Activated naive CD8-positive, alpha-beta T cell treated with anti-CD3 and anti-CD28 coated beads, Interleukin-2, amount 10 ng/mL, durations not matched to agents 7 days and 5 days (primary cell): ENCODE results near the gene SPAAR. TPM values are rescaled to one million over a fixed set of nuclear protein-coding genes. Genes with fewer than 3 reads are reported as not detected.
"Not testable (repeated sequence)": the region's sequence is repeated elsewhere in the genome, so short reads cannot be mapped to it uniquely, and the experiment has no call there.

Source experiments
- ATAC-seq: fragments of 150-1000 bp; cut with Tn5 transposase; one replicate; pipeline ENCODE4 v1.10.0; 2021; ENCODE audit warnings: low read depth, moderate library complexity
- POLR2A ChIA-PET: fragments of 350-600 bp; sonication (Branson Sonifier 250); formaldehyde crosslinking; loops from one replicate; lab custom pipeline; 2021; ENCODE audit warnings: antibody characterized with exemption; lab: Charles Lee
- DNase-seq: peaks from one replicate; pipeline ENCODE4 v3.0.0; 2021
- H3K27ac Mint-ChIP-seq: one replicate; pipeline ENCODE4 v1.8.0; 2022; ENCODE audit warnings: mild to moderate bottlenecking, mixed read lengths
- H3K27me3 Mint-ChIP-seq: one replicate; pipeline ENCODE4 v1.8.0; 2022; ENCODE audit warnings: mild to moderate bottlenecking, moderate library complexity, mixed read lengths
- H3K36me3 Mint-ChIP-seq: one replicate; pipeline ENCODE4 v1.8.0; 2021; ENCODE audit warnings: mild to moderate bottlenecking, mixed read lengths
- H3K4me1 Mint-ChIP-seq: one replicate; pipeline ENCODE4 v1.8.0; 2021; ENCODE audit warnings: mixed read lengths
- H3K4me3 Mint-ChIP-seq: one replicate; pipeline ENCODE4 v1.8.0; 2022; ENCODE audit warnings: mild to moderate bottlenecking, moderate library complexity, mixed read lengths
- H3K9me3 Mint-ChIP-seq: one replicate; pipeline ENCODE4 v1.8.0; 2021; ENCODE audit warnings: mixed read lengths
- total RNA-seq, 2 experiments: library from RNA; stranded (reverse); gene quantifications; one replicate each; pipeline ENCODE4 v1.2.3, GENCODE V29; 2021

The SPAAR gene
- total RNA-seq, 2 experiments from 2014 or later: not detected

- no peak for ATAC-seq
- Mint-ChIP-seq H3K4me1 (peaks cover 2% of the 10 kb centered on the region), H3K4me3 (no peak overlapping the region), H3K9me3 (no peaks in the 10 kb centered on the region), H3K27me3 (no peaks in the 10 kb centered on the region), H3K36me3 (no peaks in the 10 kb centered on the region), H3K27ac (no peak overlapping the region)
- POLR2A ChIA-PET: no interaction called here
- no peak for DNase-seq
Observed at GRCh38 chr9:35919212-35920008, 10.1 kb downstream of the SPAAR start.

- ATAC-seq (no peak), DNase-seq (no peak)
- Mint-ChIP-seq H3K9me3 (no peaks in the 10 kb centered on the region), H3K27ac (no peak overlapping the region), H3K27me3 (no peaks in the 10 kb centered on the region), H3K4me3 (no peak overlapping the region), H3K4me1 (peaks cover 2% of the 10 kb centered on the region), H3K36me3 (no peaks in the 10 kb centered on the region)
- POLR2A ChIA-PET: interaction anchor here (0.7 kb wide), 1 partner anchor 111 kb away, joined by 3 read pairs; no protein-coding TSS in a partner anchor
Observed at GRCh38 chr9:35920051-35920620, 10.8 kb downstream of the SPAAR start.

DNA sequence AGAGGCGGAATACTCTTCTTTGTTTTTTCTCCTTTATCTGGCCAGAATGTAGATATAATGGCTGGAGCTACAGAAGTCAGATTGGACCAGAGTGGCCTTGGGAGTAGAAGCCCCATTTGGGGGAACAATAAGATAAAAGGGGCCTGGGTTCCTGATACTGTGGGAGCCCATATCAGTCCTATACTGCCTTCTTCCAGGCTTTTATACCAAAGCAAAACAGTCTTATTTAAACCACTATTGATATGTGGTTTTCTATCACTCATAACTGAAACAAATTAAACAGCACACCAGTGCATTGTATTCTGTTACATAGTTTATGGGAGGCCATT, 14.3 kb downstream of the SPAAR start:
- H3K9me3 Mint-ChIP-seq: no peaks in the 10 kb centered on the region
- H3K36me3 Mint-ChIP-seq: no peaks in the 10 kb centered on the region
- ATAC-seq: no peak
- H3K27me3 Mint-ChIP-seq: no peaks in the 10 kb centered on the region
- DNase-seq: no peak
- POLR2A ChIA-PET: no interaction called here
- H3K4me3 Mint-ChIP-seq: no peak overlapping the region
- peaks cover 2% of the 10 kb centered on the region for H3K4me1 Mint-ChIP-seq
- no peak overlapping the region for H3K27ac Mint-ChIP-seq

DNA sequence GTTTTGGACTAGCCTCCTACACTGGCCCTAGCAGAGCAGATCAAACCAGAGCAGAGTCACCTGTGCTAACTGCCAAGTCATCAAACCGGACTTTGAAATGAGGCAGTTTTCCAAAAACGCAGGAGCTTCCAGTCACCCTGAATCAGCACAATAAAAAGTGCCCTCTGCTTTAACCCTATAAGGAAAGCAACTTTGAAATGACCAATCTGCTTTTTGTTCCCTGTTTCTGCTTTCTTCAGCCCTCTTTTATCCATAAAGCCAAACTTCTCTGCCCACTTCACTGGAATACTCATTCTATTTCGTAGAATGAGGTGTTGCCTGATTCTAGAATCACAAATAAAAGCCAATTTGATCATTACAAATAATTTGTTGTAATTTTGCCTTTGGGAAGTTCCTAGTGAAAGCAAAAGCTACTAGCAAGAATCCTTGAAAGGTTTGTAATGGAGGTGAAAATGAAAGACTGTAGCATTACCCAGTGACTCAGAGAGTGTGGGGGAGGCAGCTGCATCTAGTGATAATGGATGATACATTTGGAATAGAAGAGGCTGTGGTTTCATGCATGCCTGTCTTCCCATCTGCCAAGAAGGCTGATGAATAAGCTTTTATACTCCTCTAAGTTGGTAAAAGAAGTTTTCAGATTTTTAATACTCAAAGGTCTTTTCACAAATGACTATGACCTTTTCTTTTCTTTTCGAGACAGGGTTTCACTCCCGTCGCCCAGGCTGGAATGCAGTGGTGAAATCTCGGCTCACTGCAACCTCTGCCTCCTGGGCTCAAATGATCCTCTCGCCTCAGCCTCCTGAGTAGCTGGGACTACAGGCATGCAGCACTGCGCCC, 14.9 kb downstream of the SPAAR start:
- H3K4me3 Mint-ChIP-seq: no peak overlapping the region
- DNase-seq (no peak), ATAC-seq (no peak)
- POLR2A ChIA-PET: no interaction called here
- no peaks in the 10 kb centered on the region for H3K9me3 Mint-ChIP-seq
- no peak overlapping the region for H3K27ac Mint-ChIP-seq
- peaks cover 2% of the 10 kb centered on the region for H3K4me1 Mint-ChIP-seq
- H3K36me3 Mint-ChIP-seq: no peaks in the 10 kb centered on the region
- no peaks in the 10 kb centered on the region for H3K27me3 Mint-ChIP-seq

- DNase-seq (no peak), ATAC-seq (no peak)
- POLR2A ChIA-PET: no interaction called here
- Mint-ChIP-seq H3K4me1 (peaks cover 13% of the 10 kb centered on the region), H3K27ac (no peak overlapping the region), H3K9me3 (no peaks in the 10 kb centered on the region), H3K27me3 (no peaks in the 10 kb centered on the region), H3K4me3 (no peak overlapping the region), H3K36me3 (no peaks in the 10 kb centered on the region)
Observed at GRCh38 chr9:35928591-35929452, 19.5 kb downstream of the SPAAR start.

DNA sequence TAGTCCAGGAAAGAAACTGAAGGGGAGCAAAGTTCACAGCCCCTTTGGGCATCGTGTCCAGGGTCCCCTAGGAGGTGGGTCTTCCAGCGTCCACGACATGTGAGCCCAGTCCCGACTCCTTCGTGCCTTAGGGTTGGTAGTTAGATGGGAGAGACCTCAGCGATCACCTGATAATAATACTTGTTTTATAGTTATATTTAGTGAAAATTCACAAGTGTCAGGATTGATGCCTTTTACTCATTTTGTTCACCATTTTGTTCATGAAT, 20.1 kb downstream of the SPAAR start:
- ATAC-seq: no peak
- Mint-ChIP-seq H3K27ac (no peak overlapping the region), H3K27me3 (no peaks in the 10 kb centered on the region), H3K36me3 (no peaks in the 10 kb centered on the region), H3K9me3 (no peaks in the 10 kb centered on the region), H3K4me1 (peaks cover 11% of the 10 kb centered on the region), H3K4me3 (no peak overlapping the region)
- DNase-seq: no peak
- POLR2A ChIA-PET: interaction anchor here (0.7 kb wide), 1 partner anchor 27 kb away, joined by 3 read pairs; no protein-coding TSS in a partner anchor

GRCh38 chr9:35930521-35930920, 21.2 kb downstream of the SPAAR start:
- peaks cover 11% of the 10 kb centered on the region for H3K4me1 Mint-ChIP-seq
- no peaks in the 10 kb centered on the region for H3K9me3 Mint-ChIP-seq
- H3K4me3 Mint-ChIP-seq: no peak overlapping the region
- ATAC-seq: no peak
- no peak for DNase-seq
- no peaks in the 10 kb centered on the region for H3K27me3 Mint-ChIP-seq
- POLR2A ChIA-PET: no interaction called here
- no peak overlapping the region for H3K27ac Mint-ChIP-seq
- H3K36me3 Mint-ChIP-seq: peaks cover 1% of the 10 kb centered on the region

DNA sequence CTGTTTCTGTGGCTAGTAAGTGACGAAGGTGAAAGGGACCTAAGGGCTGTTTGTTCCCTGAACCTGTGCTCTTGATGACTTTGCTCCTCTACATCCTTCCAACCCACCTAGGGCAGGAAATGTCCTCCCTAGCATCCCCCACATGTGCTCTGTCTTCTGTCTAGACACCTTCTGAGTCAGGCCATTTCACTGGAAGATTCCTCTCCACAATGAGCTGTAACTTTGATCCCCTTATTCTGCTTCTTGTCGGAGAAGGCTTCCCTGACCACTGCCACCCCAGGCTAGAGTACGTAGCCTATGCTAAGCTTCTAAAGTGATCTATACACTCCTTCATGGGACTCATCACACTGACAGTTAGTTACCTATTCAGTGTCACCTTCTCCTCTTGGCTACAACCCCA, 21.7 kb downstream of the SPAAR start:
- ATAC-seq (no peak), DNase-seq (no peak)
- no peak overlapping the region for H3K4me3 Mint-ChIP-seq
- H3K27me3 Mint-ChIP-seq: no peaks in the 10 kb centered on the region
- H3K36me3 Mint-ChIP-seq: peaks cover 1% of the 10 kb centered on the region
- peaks cover 11% of the 10 kb centered on the region for H3K4me1 Mint-ChIP-seq
- no peak overlapping the region for H3K27ac Mint-ChIP-seq
- H3K9me3 Mint-ChIP-seq: no peaks in the 10 kb centered on the region
- POLR2A ChIA-PET: no interaction called here

DNA sequence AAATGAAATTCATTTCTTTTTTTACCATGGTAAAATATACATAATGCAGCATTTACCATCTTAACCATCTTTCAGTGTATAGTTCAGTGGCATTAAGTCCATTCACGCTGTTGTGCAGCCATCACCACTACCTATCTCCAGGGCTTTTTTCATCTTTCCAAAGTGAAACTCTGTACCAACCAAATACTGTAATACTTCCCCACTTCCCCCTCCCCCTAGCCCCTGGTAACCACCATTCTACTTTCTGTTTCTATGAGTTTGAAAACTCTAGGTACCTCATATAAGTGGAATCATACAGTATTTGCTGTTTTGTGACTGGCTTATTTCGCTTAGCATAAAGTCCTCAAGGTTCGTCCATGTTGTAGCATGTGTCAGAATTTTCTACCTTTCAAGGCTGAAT, 23.4 kb downstream of the SPAAR start:
- Mint-ChIP-seq H3K27ac (peak overlapping the region; percentile 65), H3K9me3 (peaks cover 8% of the 10 kb centered on the region), H3K4me1 (peaks cover 17% of the 10 kb centered on the region), H3K36me3 (peaks cover 10% of the 10 kb centered on the region), H3K4me3 (no peak overlapping the region), H3K27me3 (no peaks in the 10 kb centered on the region)
- DNase-seq (no peak), ATAC-seq (peak; percentile 86)
- POLR2A ChIA-PET: interaction anchor here (0.6 kb wide), 1 partner anchor 13 kb away, joined by 4 read pairs; no protein-coding TSS in a partner anchor

GRCh38 chr9:35933550-35934067, 24.3 kb downstream of the SPAAR start:
- ATAC-seq (no peak), DNase-seq (no peak)
- peaks cover 8% of the 10 kb centered on the region for H3K9me3 Mint-ChIP-seq
- H3K36me3 Mint-ChIP-seq: peaks cover 10% of the 10 kb centered on the region
- peak overlapping the region; percentile 30 for H3K4me3 Mint-ChIP-seq
- H3K27ac Mint-ChIP-seq: peak overlapping the region; percentile 53
- H3K4me1 Mint-ChIP-seq: peaks cover 20% of the 10 kb centered on the region
- POLR2A ChIA-PET: no interaction called here
- no peaks in the 10 kb centered on the region for H3K27me3 Mint-ChIP-seq

GRCh38 chr9:35934069-35934468, 24.8 kb downstream of the SPAAR start:
- ATAC-seq, DNase-seq, H3K27ac Mint-ChIP-seq, H3K4me3 Mint-ChIP-seq, POLR2A ChIA-PET, H3K9me3 Mint-ChIP-seq, H3K27me3 Mint-ChIP-seq: not testable (repeated sequence)
- Mint-ChIP-seq H3K4me1 (peaks cover 23% of the 10 kb centered on the region), H3K36me3 (peaks cover 10% of the 10 kb centered on the region)

- H3K4me1 Mint-ChIP-seq: peaks cover 30% of the 10 kb centered on the region
- no peak for DNase-seq
- peaks cover 8% of the 10 kb centered on the region for H3K9me3 Mint-ChIP-seq
- no peak overlapping the region for H3K4me3 Mint-ChIP-seq
- H3K36me3 Mint-ChIP-seq: peaks cover 10% of the 10 kb centered on the region
- H3K27ac Mint-ChIP-seq: no peak overlapping the region
- ATAC-seq: no peak
- POLR2A ChIA-PET: no interaction called here
- no peaks in the 10 kb centered on the region for H3K27me3 Mint-ChIP-seq
Observed at GRCh38 chr9:35935261-35935660, 26.0 kb downstream of the SPAAR start.
